Astrocyte (in vitro differentiated cells and primary cell): ENCODE results near the gene SRGAP1. TPM values are rescaled to one million over a fixed set of nuclear protein-coding genes. Genes with fewer than 3 reads are reported as not detected.

Experiments
- DNase-seq: peaks from one replicate; pipeline ENCODE4 v3.0.0-alpha.2; 2010; ENCODE audit warnings: low read depth
- FAIRE-seq: peaks from 2 replicates; lab custom pipeline; 2011; peaks lifted over from hg19 to GRCh38; lab: Jason Lieb, UNC
- H2AFZ ChIP-seq: 2 replicates; pipeline ENCODE4 v1.6.0; 2012; ENCODE audit warnings: low read depth, low read length, inconsistent platforms
- H3K27ac ChIP-seq: 2 replicates; pipeline ENCODE4 v1.5.1; 2011; ENCODE audit warnings: low read depth, low read length, inconsistent platforms
- H3K27me3 ChIP-seq: 2 replicates; pipeline ENCODE4 v1.6.0; 2011; ENCODE audit warnings: low read length, inconsistent platforms; ENCODE audit not compliant: insufficient read depth
- H3K36me3 ChIP-seq: 2 replicates; pipeline ENCODE4 v1.5.1; 2011; ENCODE audit warnings: low read length, inconsistent platforms; ENCODE audit not compliant: insufficient read depth
- H3K4me1 ChIP-seq: 2 replicates; pipeline ENCODE4 v1.5.1; 2011; ENCODE audit warnings: low read length, inconsistent platforms; ENCODE audit not compliant: insufficient read depth
- H3K4me2 ChIP-seq: 2 replicates; pipeline ENCODE4 v1.6.0; 2012; ENCODE audit warnings: low read length, inconsistent platforms
- H3K4me3 ChIP-seq: 2 replicates; pipeline ENCODE4 v1.5.1; 2011; ENCODE audit warnings: low read depth, mild to moderate bottlenecking, low read length, inconsistent platforms; ENCODE audit not compliant: insufficient read depth
- H3K79me2 ChIP-seq: 2 replicates; pipeline ENCODE4 v1.6.0; 2012; ENCODE audit warnings: mild to moderate bottlenecking, low read length, inconsistent platforms; ENCODE audit not compliant: insufficient read depth
- H3K9ac ChIP-seq: 2 replicates; pipeline ENCODE4 v1.6.0; 2012; ENCODE audit warnings: mild to moderate bottlenecking, low read length, inconsistent platforms
- H3K9me3 ChIP-seq: 2 replicates; pipeline ENCODE4 v1.5.1; 2012; ENCODE audit warnings: low read depth, mild to moderate bottlenecking, low read length, inconsistent platforms; ENCODE audit not compliant: insufficient read depth
- H4K20me1 ChIP-seq: 2 replicates; pipeline ENCODE4 v1.6.0; 2012; ENCODE audit warnings: low read length, inconsistent platforms; ENCODE audit not compliant: insufficient read depth
- H3K27ac Mint-ChIP-seq: one replicate; pipeline ENCODE4 v1.8.0; 2021; ENCODE audit warnings: mild to moderate bottlenecking, mixed read lengths; ENCODE audit not compliant: unreplicated experiment
- H3K27me3 Mint-ChIP-seq: one replicate; pipeline ENCODE4 v1.8.0; 2021; ENCODE audit warnings: low read depth, mixed read lengths; ENCODE audit not compliant: unreplicated experiment
- H3K36me3 Mint-ChIP-seq: one replicate; pipeline ENCODE4 v1.8.0; 2021; ENCODE audit warnings: low read depth, mixed read lengths; ENCODE audit not compliant: unreplicated experiment
- H3K4me1 Mint-ChIP-seq: one replicate; pipeline ENCODE4 v1.8.0; 2021; ENCODE audit warnings: low read depth, mixed read lengths; ENCODE audit not compliant: unreplicated experiment
- H3K4me3 Mint-ChIP-seq: one replicate; pipeline ENCODE4 v1.8.0; 2021; ENCODE audit warnings: mild to moderate bottlenecking, moderate library complexity, mixed read lengths; ENCODE audit not compliant: unreplicated experiment
- H3K9me3 Mint-ChIP-seq: one replicate; pipeline ENCODE4 v1.8.0; 2021; ENCODE audit warnings: mild to moderate bottlenecking, mixed read lengths; ENCODE audit not compliant: unreplicated experiment
- CTCF ChIP-seq: IDR thresholded peaks from 2 replicates; pipeline ENCODE4 v1.5.1; 2011; ENCODE audit warnings: low read depth, mild to moderate bottlenecking, inconsistent platforms, low read length, moderate library complexity; ENCODE audit not compliant: insufficient read depth
- EZH2 ChIP-seq: IDR thresholded peaks from 2 replicates; pipeline ENCODE4 v1.6.1; 2012; ENCODE audit warnings: mild to moderate bottlenecking, low read length, inconsistent platforms; ENCODE audit not compliant: insufficient read depth
- total RNA-seq: library from RNA; stranded (reverse); gene quantifications from 2 replicates; pipeline ENCODE4 v1.2.1, GENCODE V29; 2021

SRGAP1 gene
- total RNA-seq, 1 donor from 2014 or later, result 15.2 TPM

- H2AFZ ChIP-seq, result no peak overlapping the region
- H3K27me3 ChIP-seq, result no peaks in the 10 kb centered on the region
- no peaks in the 10 kb centered on the region for H4K20me1 ChIP-seq
- H3K4me1 ChIP-seq, result peaks cover 7% of the 10 kb centered on the region
- H3K9me3 ChIP-seq, result no peaks in the 10 kb centered on the region
- no peak for TF ChIP-seq EZH2
- TF ChIP-seq CTCF, result no peak
- Mint-ChIP-seq H3K27me3 (no peaks in the 10 kb centered on the region), H3K4me3 (no peak overlapping the region), H3K27ac (no peak overlapping the region), H3K4me1 (peaks cover 11% of the 10 kb centered on the region), H3K36me3 (no peaks in the 10 kb centered on the region), H3K9me3 (no peaks in the 10 kb centered on the region)
- H3K9ac ChIP-seq, result no peak overlapping the region
- no peak overlapping the region for H3K4me3 ChIP-seq
- H3K36me3 ChIP-seq, result no peaks in the 10 kb centered on the region
- no peak for FAIRE-seq
- no peak for DNase-seq
- no peak overlapping the region for H3K27ac ChIP-seq
- H3K79me2 ChIP-seq, result no peaks in the 10 kb centered on the region
- no peak overlapping the region for H3K4me2 ChIP-seq
Measured at GRCh38 chr12:64061868-64062375, 217.4 kb downstream of the SRGAP1 start.

DNA sequence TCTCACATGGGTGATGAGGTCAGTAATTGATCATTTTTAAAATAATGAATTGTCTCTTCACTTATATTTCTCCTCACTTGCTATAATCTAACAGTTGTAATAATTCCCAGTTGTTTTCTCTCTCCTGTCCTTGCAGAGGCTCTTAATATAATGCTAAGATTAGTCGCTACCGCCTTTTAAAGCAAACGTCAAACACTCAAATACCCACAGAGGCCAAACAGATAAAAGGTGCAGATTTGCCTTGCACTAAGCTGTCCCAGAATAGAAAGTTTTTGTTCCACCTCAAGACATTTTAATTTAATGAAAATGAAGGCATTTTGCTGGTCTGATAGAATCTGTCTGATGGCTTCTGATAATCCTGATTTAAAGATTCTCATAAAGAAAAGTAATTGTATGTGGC, 218.6 kb downstream of the SRGAP1 start:
- Histone ChIP-seq H3K79me2 (no peaks in the 10 kb centered on the region), H3K27me3 (no peaks in the 10 kb centered on the region), H2AFZ (no peak overlapping the region), H3K27ac (no peak overlapping the region), H3K4me2 (no peak overlapping the region), H3K9me3 (no peaks in the 10 kb centered on the region), H3K4me1 (peaks cover 7% of the 10 kb centered on the region), H4K20me1 (no peaks in the 10 kb centered on the region), H3K4me3 (no peak overlapping the region), H3K36me3 (no peaks in the 10 kb centered on the region), H3K9ac (no peak overlapping the region)
- H3K36me3 Mint-ChIP-seq, result peaks cover 4% of the 10 kb centered on the region
- FAIRE-seq, result no peak
- H3K27ac Mint-ChIP-seq, result no peak overlapping the region
- DNase-seq, result no peak
- peaks cover 12% of the 10 kb centered on the region for H3K4me1 Mint-ChIP-seq
- no peaks in the 10 kb centered on the region for H3K9me3 Mint-ChIP-seq
- no peak overlapping the region for H3K4me3 Mint-ChIP-seq
- no peaks in the 10 kb centered on the region for H3K27me3 Mint-ChIP-seq
- TF ChIP-seq EZH2, result no peak
- TF ChIP-seq CTCF, result no peak

DNA sequence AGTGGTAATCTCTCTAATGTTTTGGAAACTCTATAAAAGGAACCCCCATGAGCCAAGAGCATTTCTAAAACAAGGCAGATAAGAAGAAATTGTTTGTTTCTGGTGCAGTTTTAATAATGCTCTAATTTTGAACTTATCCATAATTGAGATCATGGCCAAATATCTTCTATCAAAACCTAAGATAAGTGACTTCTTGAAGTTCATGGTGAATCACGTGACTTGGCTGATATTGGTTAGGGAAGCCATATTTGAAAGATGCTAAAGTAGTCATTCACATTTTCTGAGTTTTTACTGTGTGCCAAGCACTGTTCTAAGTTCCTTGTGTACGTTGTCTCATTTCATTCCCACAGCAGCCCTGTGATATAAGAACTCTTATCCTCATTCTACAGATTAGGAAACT, 219.7 kb downstream of the SRGAP1 start:
- FAIRE-seq (no peak), DNase-seq (no peak)
- H2AFZ ChIP-seq, result no peak overlapping the region
- peak overlapping the region; percentile 12 for H3K27ac Mint-ChIP-seq
- peaks cover 12% of the 10 kb centered on the region for H3K4me1 Mint-ChIP-seq
- no peaks in the 10 kb centered on the region for H4K20me1 ChIP-seq
- peaks cover 7% of the 10 kb centered on the region for H3K4me1 ChIP-seq
- H3K4me3 ChIP-seq, result no peak overlapping the region
- no peaks in the 10 kb centered on the region for H3K9me3 Mint-ChIP-seq
- H3K4me2 ChIP-seq, result no peak overlapping the region
- no peaks in the 10 kb centered on the region for H3K9me3 ChIP-seq
- no peaks in the 10 kb centered on the region for H3K27me3 Mint-ChIP-seq
- no peaks in the 10 kb centered on the region for H3K27me3 ChIP-seq
- H3K4me3 Mint-ChIP-seq, result no peak overlapping the region
- H3K27ac ChIP-seq, result no peak overlapping the region
- H3K9ac ChIP-seq, result no peak overlapping the region
- H3K36me3 Mint-ChIP-seq, result peaks cover 4% of the 10 kb centered on the region
- TF ChIP-seq EZH2 (no peak), CTCF (no peak)
- H3K79me2 ChIP-seq, result no peaks in the 10 kb centered on the region
- H3K36me3 ChIP-seq, result no peaks in the 10 kb centered on the region
